Parathyroid adenoma (tissue), 2 donors: Measurements from ENCODE around the gene HPS5.

ENCODE experiments used
- H2AFZ ChIP-seq: fragments of 300-600 bp; sonication (generic); one replicate; pipeline ENCODE4 v1.7.0; 2017; ENCODE audit warnings: antibody characterized with exemption, mild to moderate bottlenecking
- H3K27ac ChIP-seq: fragments of 300-600 bp; sonication (generic); one replicate; pipeline ENCODE4 v1.7.0; 2017
- H3K27me3 ChIP-seq: fragments of 300-600 bp; sonication (generic); one replicate; pipeline ENCODE4 v1.7.0; 2017; ENCODE audit warnings: low read length; ENCODE audit not compliant: control insufficient read depth, insufficient read depth
- H3K36me3 ChIP-seq: fragments of 300-600 bp; sonication (generic); one replicate; pipeline ENCODE4 v1.7.0; 2017; ENCODE audit warnings: low read length; ENCODE audit not compliant: control insufficient read depth, insufficient read depth
- H3K4me1 ChIP-seq: fragments of 300-600 bp; sonication (generic); one replicate; pipeline ENCODE4 v1.7.0; 2017; ENCODE audit warnings: control low read depth
- H3K4me2 ChIP-seq: fragments of 300-600 bp; sonication (generic); one replicate; pipeline ENCODE4 v1.7.0; 2017; ENCODE audit warnings: low read length
- H3K4me3 ChIP-seq: fragments of 300-600 bp; sonication (generic); one replicate; pipeline ENCODE4 v1.7.0; 2017; ENCODE audit warnings: low read depth, low read length
- H3K79me2 ChIP-seq: fragments of 300-600 bp; sonication (generic); one replicate; pipeline ENCODE4 v1.7.0; 2017; ENCODE audit warnings: control low read depth
- H3K9ac ChIP-seq: fragments of 300-600 bp; sonication (generic); one replicate; pipeline ENCODE4 v1.7.0; 2017; ENCODE audit warnings: mild to moderate bottlenecking
- H3K9me3 ChIP-seq: fragments of 300-600 bp; sonication (generic); one replicate; pipeline ENCODE4 v1.7.0; 2017; ENCODE audit warnings: low read length; ENCODE audit not compliant: control insufficient read depth
- CTCF ChIP-seq: fragments of 300-600 bp; sonication (generic); IDR thresholded peaks from one replicate; pipeline ENCODE4 v1.7.0; 2017; ENCODE audit warnings: antibody characterized with exemption, mild to moderate bottlenecking
- donor health status: primary hyperparathyroidism.

The HPS5 gene

GRCh38 chr11:18310800-18311340 is 11.1 kb downstream of the HPS5 start:
- no peak for TF ChIP-seq CTCF
- Histone ChIP-seq H3K36me3 (no peaks in the 10 kb centered on the region), H3K79me2 (peaks cover 2% of the 10 kb centered on the region), H3K27me3 (no peaks in the 10 kb centered on the region), H3K4me2 (no peak overlapping the region), H3K9ac (no peak overlapping the region), H3K9me3 (no peaks in the 10 kb centered on the region), H3K4me3 (no peak overlapping the region), H3K27ac (no peak overlapping the region), H2AFZ (no peak overlapping the region), H3K4me1 (no peaks in the 10 kb centered on the region)

- Histone ChIP-seq H3K9me3 (no peaks in the 10 kb centered on the region), H3K4me1 (no peaks in the 10 kb centered on the region), H2AFZ (no peak overlapping the region), H3K27ac (no peak overlapping the region), H3K79me2 (no peaks in the 10 kb centered on the region), H3K36me3 (no peaks in the 10 kb centered on the region), H3K27me3 (no peaks in the 10 kb centered on the region), H3K4me3 (no peak overlapping the region), H3K4me2 (no peak overlapping the region), H3K9ac (no peak overlapping the region)
- TF ChIP-seq CTCF: no peak
These were observed 12.2 kb downstream of the HPS5 start for GRCh38 chr11:18309691-18310090.

GRCh38 chr11:18308242-18308641 is 13.7 kb downstream of the HPS5 start:
- Histone ChIP-seq H3K4me3 (no peak overlapping the region), H3K27me3 (no peaks in the 10 kb centered on the region), H3K79me2 (no peaks in the 10 kb centered on the region), H3K9ac (no peak overlapping the region), H3K36me3 (no peaks in the 10 kb centered on the region), H3K27ac (no peak overlapping the region), H3K4me2 (no peak overlapping the region), H2AFZ (no peak overlapping the region), H3K4me1 (no peaks in the 10 kb centered on the region), H3K9me3 (no peaks in the 10 kb centered on the region)
- TF ChIP-seq CTCF: no peak

GRCh38 chr11:18307461-18308139 is 14.3 kb downstream of the HPS5 start:
- Histone ChIP-seq H3K4me1 (no peaks in the 10 kb centered on the region), H3K4me2 (no peak overlapping the region), H3K4me3 (no peak overlapping the region), H3K9ac (no peak overlapping the region), H2AFZ (no peak overlapping the region), H3K79me2 (no peaks in the 10 kb centered on the region), H3K9me3 (no peaks in the 10 kb centered on the region), H3K27ac (no peak overlapping the region), H3K36me3 (no peaks in the 10 kb centered on the region), H3K27me3 (no peaks in the 10 kb centered on the region)
- no peak for TF ChIP-seq CTCF

- no peaks in the 10 kb centered on the region for H3K27me3 ChIP-seq
- no peaks in the 10 kb centered on the region for H3K4me1 ChIP-seq
- H3K79me2 ChIP-seq: no peaks in the 10 kb centered on the region
- H3K9ac ChIP-seq: no peak overlapping the region
- TF ChIP-seq CTCF: no peak
- H3K36me3 ChIP-seq: no peaks in the 10 kb centered on the region
- no peak overlapping the region for H3K27ac ChIP-seq
- no peaks in the 10 kb centered on the region for H3K9me3 ChIP-seq
- H2AFZ ChIP-seq: no peak overlapping the region
- H3K4me2 ChIP-seq: no peak overlapping the region
- H3K4me3 ChIP-seq: no peak overlapping the region
These were observed 17.2 kb downstream of the HPS5 start for GRCh38 chr11:18304745-18305144.
